ENCODE data around the gene SYPL1.

Gene SYPL1

GRCh38 chr7:106065575-106066500 is 46.3 kb downstream of the SYPL1 start:
- DNase-seq (ENCODE audit: low read depth) = no peak

DNA sequence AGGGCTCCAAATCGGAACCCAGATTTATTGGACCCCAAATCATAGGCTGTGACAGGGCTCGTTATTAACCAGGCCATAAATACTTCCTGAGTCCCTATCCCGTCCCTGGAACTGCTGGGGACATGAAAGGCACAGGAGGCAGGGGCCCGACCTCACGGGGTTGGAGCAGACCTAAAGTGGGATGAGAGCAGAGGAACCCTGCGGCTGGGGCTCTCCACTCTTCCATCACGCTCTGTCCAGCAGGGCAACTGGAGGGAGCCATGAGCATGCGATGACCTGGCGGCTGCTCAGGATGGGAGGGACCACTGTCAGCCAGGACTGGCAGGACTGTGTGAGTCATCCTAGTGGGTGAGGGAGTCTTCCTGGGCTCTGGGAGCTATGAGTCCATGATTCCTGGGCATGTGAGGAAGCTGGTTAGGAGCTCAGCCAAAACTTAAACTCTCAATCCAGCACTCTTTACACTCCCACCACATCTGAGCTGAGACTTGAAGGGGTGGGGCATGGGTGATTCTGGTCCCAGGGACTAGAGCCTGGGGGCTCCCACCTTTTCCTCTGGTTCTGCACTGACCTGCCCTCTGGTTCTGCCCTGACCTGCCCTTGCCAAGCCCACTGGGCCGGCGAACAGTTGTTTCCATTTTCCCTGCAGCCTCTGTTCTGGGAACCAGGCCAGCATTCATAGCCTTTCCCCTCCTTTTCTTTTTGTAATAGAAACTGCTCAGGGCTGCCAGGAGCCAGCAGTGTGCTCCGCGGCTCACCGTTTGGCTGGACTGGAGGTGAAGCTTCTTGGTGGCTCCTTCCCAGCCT is 47.1 kb downstream of the SYPL1 start:
- peak; percentile 91 for DNase-seq (ENCODE audit: low read depth)

- no peak for DNase-seq (ENCODE audit: low read depth)
Measured at GRCh38 chr7:106064316-106064715, 47.8 kb downstream of the SYPL1 start.

DNA sequence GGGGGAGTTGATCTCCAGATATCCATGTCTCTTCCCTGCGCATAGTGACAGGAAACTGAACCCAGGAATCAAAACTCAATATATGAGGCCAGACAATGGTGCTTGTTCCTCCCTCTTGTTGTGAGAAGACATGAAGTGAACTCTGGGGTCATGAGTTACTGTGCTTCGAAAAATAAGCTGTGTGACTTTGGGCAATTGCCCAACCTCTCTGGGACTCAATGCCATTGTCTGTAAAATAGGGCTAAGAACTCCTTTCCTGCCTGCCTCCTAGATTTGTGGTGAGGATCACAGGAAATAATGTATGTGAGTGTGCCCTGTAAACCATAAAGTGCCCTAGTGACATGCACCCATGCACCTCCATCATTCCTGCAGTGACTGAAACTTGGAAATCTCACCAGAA is 48.4 kb downstream of the SYPL1 start:
- DNase-seq (ENCODE audit: low read depth) = no peak

DNA sequence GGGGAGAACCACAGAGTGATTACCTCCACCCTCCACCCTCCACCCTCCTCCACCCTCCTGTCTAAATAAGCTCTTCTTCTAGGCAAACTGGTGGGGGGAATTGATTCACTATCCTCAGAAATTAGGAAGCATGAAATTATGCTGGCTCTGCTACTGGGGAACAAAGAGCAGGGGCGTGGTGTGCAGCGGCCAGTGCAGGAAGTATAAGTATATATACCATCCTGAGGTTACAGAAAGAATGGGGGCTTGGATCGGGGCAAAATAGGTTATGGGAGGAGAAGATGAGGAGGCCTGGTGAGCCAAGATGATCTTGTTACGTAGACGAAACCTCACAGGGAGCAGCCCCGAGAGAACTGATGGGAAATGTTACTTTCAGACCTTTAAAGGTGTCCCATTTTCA is 49.1 kb downstream of the SYPL1 start:
- no peak for DNase-seq (ENCODE audit: low read depth)

GRCh38 chr7:106062521-106062931 is 49.6 kb downstream of the SYPL1 start:
- no peak for DNase-seq (ENCODE audit: low read depth)

DNA sequence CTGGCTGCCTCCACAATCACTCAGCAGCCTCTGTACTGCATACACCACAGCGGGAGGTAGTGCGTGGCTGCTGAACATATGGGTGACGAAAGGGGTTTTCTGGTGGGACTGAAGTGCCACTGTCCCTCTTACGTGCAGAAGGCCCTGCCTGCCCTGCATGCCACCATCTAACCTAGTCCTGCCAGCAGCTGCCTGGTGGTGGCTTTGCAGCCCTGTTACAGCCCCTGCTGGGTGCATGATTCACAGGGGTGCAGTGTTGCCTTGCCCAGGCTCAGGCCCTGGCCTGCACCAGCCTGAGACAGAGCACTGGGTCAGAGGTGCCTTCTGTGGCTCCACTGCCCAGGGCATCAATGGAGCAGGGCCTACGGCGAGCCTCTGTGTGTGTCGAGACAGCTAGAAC is 50.1 kb downstream of the SYPL1 start:
- no peak for DNase-seq (ENCODE audit: low read depth)

GRCh38 chr7:106061301-106061979 is 50.7 kb downstream of the SYPL1 start:
- DNase-seq (ENCODE audit: low read depth) = no peak

DNA sequence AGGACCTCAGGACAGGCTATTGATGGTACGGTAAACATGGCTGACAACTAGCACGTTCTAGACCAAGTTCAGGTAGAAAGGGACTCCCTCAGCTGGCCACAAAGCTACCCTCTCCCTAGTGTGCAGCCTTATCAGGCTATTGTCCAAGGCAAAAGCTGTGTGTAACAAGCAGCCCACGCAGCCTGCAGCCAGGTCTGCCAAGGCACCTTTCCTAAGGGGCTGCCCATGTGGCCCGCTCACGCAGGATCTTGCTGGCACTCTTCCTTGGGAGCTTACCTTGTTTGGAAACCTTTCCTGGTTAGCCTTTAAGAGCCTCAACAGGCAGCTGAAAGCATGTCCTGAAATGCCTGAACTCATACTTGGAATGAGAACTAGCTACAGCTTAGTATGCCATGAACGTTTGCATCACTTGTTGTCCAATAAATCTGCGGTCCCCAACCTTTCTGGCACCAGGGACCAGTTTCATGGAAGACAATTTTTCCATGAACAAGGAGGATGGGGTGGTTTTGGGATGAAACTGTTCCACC is 51.7 kb downstream of the SYPL1 start:
- DNase-seq (ENCODE audit: low read depth) = no peak

DNA sequence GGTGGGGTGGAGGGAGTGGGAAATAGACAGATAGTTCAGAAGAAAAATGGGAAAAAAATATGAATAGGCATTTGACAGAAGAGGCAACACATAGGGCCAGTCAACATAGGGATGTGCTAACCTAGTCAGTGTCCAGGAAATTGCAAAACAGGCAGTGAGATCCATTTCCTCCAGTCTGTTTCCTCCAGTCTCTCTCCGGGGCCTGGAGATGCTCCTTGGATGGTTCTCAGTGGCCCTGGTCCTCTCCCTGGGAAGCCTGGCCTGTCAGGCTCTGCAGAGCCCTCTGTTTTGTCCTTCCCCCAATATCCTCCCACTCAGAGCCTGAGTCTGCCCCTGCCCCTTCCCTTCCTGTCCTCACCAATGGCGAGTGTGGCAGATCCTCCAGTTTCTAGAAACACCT is 52.6 kb downstream of the SYPL1 start:
- DNase-seq (ENCODE audit: low read depth) = no peak

DNA sequence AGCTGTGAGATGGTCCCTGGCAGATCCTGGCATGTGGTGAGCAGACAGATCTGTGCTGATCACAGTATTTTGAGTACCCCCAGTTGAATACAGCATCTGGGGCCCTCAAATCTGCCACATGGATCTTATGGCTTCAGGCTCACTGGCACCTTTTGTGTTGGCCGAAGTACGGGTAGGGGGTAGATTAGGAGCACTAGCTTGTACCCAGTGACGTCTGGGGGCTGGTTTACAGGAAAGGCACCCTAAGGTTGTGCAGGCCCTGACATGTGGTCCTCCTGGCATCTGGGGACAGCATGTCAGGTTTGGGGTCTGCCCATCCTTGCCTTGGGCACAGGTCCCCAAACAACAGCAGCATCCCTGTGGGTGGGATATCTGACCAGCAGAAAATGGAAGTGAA is 53.2 kb downstream of the SYPL1 start:
- DNase-seq (ENCODE audit: low read depth) = no peak

GRCh38 chr7:106057962-106058927 is 53.9 kb downstream of the SYPL1 start:
- DNase-seq (ENCODE audit: low read depth) = no peak

DNA sequence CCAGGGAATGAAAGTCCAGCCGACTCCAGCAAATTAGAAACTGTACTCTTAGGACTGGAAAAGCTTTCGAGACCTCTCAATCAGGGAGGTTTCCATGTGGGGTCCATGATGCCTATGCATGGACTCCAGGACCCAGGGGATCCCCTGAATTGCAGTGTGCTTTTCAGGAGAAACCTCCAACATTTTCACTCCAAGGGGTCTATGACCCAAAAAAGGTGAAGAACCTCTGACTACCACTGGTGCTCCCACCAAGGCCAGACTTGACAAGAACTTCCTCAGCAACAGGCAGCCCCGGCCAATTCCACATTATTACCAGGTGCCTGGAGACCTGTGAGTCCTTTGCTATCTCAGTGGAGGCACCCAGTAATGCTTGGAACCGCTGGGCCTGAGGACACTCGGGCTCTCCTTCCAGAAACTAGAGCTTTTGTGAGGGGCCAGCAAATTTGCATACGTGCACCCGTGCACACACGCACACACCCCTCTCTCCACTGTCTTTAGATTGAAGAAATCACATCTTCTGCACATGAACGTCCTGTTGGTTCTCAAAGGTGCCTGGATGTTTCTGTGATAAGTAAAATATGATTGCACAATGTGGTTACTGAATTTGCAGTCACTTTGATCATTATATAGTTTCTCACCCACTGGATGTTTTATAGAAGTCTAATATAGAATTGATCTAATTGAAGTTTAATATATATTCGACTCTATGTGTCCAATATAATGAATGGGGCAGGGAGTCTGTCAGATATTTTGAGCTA is 54.7 kb downstream of the SYPL1 start:
- no peak for DNase-seq (ENCODE audit: low read depth)

- DNase-seq (ENCODE audit: low read depth) = no peak
Measured at GRCh38 chr7:106056513-106057203, 55.5 kb downstream of the SYPL1 start.

DNA sequence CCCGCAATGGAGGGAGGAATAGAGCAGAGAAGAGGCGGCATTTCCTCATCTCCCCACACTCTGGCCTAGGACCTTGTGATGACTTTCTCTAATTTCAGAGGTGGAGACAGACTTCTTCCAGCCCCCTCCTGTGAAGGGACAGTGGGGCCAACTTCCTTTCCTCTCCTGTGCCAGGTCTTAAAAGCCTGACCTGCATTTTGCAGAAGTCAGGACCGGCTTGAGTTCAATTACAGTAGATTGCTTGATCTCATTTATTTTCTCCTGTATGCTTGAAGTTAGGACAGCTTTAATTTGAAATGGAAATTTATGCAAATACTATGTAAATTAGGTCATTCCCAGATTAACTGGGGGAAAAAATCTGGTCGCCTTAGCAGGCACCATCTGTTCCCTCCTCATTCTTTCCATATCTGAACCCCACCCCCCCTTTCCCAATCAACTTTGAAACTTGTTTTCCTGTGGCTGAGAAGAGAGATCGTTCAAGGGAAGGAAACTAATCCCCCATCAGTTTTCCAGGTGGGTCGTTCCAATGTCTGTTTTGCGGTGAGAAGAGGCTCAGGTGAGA is 57.1 kb downstream of the SYPL1 start:
- DNase-seq (ENCODE audit: low read depth) = no peak

DNA sequence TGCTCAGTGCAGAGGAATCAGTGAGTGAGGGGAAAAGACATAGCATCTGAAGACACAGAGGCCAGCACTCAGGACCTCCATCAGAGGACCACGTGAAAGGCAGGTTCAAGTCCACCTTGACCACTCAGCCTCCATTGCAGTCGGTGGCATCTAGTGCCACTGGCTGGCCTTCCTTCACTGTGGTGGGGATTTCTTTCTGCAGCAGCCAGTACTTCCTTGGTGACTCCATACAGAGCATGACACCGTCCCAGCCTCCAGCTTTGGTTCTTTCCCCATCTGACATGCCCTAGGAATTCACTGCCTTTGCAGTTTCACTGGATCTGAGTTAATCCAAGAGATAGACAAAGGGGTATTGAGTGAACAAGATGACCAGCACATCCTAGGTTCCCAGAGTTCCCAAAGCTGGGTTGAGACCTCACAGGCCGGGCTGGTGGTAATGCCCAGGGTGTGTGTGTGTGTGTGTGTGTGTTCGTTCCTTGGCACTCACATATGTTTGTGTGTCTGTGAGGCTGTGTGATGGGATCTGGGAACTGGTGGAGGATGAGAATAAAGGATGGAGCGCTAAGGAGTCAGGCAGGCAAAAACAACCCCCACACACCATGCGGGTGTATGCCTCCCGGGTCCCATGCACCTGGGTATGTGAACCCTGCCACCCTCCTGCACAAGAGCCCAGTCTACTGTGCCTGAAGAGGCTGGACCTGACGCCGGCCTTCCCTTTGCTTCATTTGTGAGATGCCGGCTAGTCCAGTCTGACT is 57.8 kb downstream of the SYPL1 start:
- no peak for DNase-seq (ENCODE audit: low read depth)

DNA sequence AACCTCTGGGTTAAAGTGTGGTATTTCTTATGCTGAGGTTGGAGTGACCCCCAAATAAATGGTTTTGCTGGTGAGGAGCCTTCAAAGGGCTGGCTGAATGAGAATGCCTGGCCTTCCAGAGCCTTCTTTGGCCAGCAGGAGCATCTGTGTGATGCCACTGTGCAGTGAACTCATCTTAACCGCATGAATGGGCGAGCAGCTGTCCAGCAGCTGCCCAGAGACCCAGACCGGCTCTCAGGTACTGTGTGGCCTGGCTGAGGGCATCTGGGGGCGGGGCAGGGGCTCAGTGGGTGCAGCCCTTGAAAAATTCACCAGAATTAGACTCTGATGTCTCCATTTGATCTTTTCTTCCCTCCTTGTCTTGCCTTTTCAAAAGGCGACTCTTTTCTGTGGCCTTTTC is 59.0 kb downstream of the SYPL1 start:
- no peak for DNase-seq (ENCODE audit: low read depth)

GRCh38 chr7:106052681-106053080 is 59.4 kb downstream of the SYPL1 start:
- no peak for DNase-seq (ENCODE audit: low read depth)

- peak; percentile 31 for DNase-seq (ENCODE audit: low read depth)
Measured at GRCh38 chr7:106050746-106051117, 61.4 kb downstream of the SYPL1 start.

Measured in GM04503 (cell line).